GM18517 (cell line): Measurements from ENCODE around the gene CHAF1A.

ENCODE experiments used
- ATAC-seq: cut with Tn5 transposase; IDR thresholded peaks from one replicate; pipeline ENCODE4 v1.9.1; 2021; ENCODE audit warnings: mild to moderate bottlenecking, moderate library complexity; ENCODE audit not compliant: unreplicated experiment

The CHAF1A gene

GRCh38 chr19:4454747-4455718 lies 52.6 kb downstream of the CHAF1A start:
- no peak for ATAC-seq

- ATAC-seq: no peak
Observed at GRCh38 chr19:4455719-4456475, 53.5 kb downstream of the CHAF1A start.

DNA sequence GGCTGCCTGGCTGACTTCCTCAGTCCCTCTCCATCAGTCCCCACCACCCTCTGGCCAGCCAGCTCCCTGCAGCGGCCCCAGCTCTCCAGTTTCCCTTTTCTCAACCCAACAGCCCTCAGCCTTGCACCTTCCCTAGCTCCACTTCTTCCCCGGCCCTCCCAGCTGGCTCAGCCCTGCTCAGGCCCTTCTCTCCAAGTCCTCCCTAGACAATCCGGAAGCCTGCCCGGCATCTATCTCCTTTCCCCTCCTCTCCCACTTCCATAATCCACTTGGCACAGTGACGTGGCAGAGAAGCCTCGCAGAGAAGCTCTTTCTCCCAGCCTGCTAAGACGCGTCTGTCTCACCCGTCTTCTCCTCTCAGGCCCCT lies 54.0 kb downstream of the CHAF1A start:
- no peak for ATAC-seq

- ATAC-seq: no peak
Observed at GRCh38 chr19:4456843-4457653, 54.6 kb downstream of the CHAF1A start.

DNA sequence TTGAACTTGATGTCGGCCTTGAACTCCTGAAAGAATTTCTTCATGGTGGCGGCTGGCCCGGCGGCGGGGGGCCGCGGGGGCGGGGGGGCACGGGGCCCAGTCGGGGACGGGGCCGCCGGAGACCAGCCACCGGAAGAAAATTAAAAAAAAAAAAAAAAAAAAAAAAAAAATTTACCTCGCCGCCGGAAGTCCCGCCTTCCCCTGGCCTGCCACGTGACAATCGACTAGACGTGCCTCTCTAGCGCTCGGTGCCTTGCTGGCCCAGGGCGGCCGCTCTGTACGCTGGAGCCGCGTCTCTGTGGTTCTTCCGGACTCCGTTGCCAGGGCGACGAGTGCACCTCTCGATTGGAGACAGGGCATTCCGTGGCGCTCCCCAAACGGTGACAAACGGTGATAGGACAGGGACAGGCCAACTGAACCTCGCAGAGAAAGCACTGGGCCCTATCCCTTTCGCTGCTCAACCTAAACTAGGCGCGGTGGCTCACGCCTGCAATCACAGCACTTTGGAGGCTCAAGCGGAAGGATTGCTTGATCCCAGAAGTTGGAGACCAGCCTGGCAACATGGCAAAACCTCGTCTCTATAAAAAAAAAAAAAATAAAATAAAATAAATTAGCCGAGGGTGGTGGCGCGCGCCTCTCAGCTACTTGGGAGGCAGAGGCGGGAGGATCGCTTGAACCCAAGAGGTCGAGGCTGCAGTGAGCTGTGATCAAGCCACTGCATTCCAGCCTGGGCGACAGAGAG lies 55.4 kb downstream of the CHAF1A start, which contains the start of gene UBXN6:
UBXN6 (minus strand) TSS at position 141 of the 742 bp plus-strand sequence; CDS start at position 44, 97 bp downstream.
- peak; percentile 90 for ATAC-seq

DNA sequence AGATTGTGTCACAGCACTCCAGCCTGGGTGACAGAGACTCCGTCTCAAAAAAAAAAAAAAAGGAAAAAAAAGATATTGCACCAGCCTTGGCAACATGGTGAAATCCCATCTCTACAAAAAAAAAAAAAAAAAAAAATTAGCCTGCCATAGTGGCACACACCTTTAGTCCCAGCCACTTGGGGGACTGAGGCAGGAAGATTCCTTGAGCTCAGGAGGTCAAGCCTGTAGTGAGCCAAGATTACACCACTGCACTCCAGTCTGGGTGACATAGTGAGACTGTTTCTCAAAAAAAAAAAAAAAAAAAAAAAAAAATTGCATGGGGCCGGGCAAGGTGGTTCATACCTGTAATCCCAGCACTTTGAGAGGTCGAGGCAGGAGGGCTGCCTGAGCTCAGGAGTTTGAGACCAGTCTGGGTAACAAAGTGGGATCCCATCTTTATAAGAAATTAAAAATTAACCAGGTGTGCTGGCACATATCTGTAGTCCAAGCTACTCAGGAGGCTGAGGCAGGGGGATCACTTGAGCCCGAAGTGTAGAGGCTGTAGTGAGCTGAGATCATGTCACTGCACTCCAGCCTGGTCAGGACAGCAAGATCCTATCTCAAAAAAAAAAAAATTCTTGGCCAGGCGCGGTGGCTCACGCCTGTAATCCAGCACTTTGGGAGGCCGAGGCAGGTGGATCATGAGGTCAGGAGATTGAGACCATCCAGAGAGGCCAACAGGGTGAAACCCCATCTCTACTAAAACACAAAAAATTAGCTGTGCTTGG lies 62.6 kb downstream of the CHAF1A start:
- ATAC-seq: no peak

GRCh38 chr19:4467835-4468234 lies 65.4 kb downstream of the CHAF1A start:
- ATAC-seq: no peak

DNA sequence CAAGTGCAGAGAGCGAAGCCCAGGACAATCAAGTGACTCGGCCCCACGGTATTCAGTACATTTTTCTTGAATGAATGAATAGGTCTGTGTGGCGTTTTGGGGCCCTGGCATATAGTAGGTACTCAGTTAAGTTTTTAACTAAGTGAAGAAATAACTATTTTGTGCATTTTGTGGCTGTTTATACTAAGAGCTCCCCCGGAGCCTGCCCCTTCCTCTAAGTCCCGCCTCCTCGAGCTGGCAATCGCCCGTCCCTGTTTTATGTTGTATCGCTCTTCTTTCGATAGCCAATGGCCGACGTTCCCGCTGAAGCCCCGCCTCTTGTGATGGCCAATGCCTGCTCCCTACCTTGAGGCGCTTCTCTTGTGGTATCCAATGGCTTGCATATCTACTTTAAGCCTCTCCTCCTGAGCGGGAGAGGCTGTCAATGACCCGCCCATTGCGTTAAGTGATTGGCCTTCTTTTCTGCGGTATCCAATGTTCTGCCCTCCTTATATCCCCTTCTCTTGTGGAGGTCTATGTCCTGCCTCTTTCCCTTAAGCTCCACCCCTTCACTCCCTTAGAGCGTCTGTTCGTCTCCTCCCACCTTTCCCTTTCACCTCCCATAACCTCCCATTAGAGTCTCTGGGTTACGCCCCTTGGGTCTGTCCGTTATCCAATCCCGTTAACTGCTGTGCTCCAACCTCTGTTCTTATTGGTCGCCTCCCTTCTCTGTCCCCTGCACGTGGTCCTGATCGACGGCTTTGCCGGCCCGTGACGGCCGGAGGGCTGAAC lies 69.1 kb downstream of the CHAF1A start:
- ATAC-seq: peak; percentile 91

GRCh38 chr19:4472174-4472974 lies 69.9 kb downstream of the CHAF1A start, which contains the start of gene HDGFL2:
Gene HDGFL2, plus strand, starts transcription at chr19:4472297. Its CDS starts 54 bp downstream, at chr19:4472351.
- ATAC-seq: no peak

GRCh38 chr19:4473011-4473762 lies 70.7 kb downstream of the CHAF1A start:
- no peak for ATAC-seq

DNA sequence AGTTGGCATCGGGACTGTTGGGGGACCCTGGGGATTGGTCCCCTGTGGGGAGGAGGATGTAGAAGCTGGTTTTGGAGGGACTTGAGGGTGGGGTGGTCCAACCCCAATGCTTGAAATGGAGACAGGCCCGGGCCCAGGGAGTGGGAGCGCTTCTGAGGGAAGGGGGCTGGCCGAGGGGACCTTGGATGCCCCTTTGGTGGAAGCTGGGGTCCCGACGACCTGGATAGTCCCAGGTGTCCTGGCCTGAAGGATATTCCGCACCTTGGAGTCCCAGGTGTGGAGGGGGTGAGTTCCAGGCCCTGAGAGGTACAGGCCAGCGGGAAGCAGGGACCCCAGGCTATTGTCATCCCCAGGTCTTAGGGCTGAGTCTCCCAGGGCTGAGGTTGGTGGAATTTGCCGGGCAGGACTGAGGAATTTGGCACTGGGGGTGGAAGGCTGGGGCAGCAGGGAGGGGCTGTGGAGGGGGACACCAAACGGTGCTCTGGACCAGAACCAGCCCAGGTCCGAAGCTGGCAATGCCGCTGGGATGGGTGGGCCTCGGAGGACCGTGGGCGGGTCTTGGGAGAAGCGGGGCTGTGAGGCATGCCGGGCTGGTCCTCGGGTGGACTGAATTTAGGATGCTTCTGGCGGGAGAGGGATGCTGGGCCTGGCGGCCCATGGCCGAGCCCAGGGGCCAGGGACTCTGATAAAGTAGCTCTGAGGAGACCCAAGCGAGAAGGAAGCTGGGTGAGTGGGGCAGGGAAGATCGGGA lies 71.5 kb downstream of the CHAF1A start:
- ATAC-seq: no peak

DNA sequence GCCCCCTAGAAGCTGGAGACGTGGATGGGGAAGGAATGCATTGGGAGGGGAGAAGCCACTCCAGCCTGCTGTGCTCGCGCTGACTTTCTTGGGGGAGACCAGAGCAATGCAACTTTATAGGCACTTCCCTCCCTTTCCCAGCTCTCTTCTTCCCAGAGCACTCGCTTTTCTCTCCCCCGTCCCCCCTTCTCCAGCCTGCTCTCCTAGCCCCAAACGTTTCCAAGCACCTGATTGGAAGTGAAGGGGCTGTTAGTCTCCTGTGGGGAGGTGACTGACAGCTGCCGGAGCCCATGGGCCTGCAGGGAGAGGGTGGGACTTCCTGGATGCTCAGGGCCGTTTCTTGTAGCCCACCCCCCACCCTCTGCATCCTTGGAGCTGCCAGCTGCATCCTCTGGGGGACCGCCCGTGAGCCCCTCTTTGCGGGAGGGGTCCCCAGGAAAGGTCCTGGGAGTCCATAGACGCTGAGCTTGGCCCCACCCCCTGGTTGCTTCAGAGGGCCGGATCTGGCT lies 72.1 kb downstream of the CHAF1A start:
- no peak for ATAC-seq

DNA sequence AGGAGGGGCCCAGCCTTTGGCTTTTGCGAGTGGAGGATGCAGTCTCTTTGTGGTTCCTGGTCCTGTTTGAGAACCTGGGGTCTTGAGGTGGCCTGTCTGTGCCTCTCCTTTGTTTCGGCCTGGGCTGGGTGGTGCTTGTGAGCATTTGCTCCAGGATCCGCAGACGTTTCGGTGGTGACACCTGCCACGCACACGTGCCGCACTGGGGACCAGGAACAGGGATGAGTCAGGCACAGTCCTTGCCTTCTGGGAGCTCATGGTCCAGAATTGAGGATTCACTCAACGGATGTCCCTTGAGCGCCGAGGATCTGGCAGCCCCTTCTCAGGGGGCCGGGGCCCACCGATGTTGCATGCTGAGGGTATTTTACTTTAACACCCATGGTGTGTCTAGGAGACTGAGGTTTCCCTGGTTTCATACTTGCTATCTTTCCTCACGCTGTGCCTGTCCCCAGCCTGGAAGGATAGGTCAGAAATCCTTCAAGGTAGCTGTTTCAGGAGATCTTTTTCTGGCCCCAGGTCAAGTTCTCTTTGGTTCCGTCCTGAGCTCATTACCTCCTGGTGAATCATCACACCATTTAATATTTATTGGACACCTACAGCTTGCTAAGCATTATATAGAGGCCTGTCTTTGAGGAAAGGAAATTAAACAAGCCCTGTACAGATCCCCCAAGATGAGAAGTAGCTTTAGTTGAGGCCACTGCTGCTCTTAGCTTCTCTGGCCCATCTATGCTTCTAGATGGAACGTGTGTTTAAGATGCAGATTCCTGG lies 74.8 kb downstream of the CHAF1A start:
- ATAC-seq: no peak

DNA sequence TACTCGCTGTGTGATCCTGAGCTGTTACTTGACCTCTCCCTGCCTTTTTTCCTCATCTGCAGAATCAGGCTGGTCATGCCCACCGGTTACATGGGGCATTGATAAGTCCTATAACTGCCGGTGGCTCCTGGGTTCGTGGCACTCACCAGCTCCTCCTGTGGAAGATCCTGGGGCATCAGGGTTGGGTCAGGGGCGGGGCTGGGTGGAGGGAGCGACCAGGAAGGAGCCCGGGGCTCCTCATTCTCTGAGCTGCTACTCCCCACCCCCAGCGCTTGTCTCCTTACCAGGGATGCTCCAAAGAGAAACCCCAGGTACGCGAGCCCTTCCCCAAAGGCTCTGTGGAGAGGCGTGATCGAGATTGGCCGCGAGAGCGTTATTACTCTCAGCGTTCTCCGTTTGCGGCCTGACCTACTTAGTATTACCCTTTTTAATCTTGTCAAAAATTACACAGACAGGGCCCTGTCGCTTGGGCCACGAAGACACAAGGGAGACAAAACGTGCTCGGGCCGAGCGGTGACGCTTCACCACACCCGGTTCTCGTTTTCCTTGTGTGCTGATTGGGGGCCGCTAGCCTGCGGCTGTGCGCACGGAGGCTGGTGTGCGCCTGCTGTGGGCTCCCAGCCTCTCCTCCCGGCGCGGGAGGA lies 80.4 kb downstream of the CHAF1A start:
- no peak for ATAC-seq

GRCh38 chr19:4483385-4483784 lies 80.9 kb downstream of the CHAF1A start:
- no peak for ATAC-seq
